Ureter (tissue), 1 donor: ENCODE measurements around the gene TTC34. TPM values are rescaled to one million over a fixed set of nuclear protein-coding genes. Genes with fewer than 3 reads are reported as not detected.

Source experiments
- DNase-seq: peaks from one replicate; pipeline ENCODE4 v3.0.0-alpha.2; 2020; ENCODE audit warnings: low spot score
- total RNA-seq: library from RNA; stranded (reverse); gene quantifications from one replicate; pipeline ENCODE4 v1.2.4, GENCODE V29; 2023
- donor health status: DM: yes; HTN: yes; CAD: no.

Gene TTC34
- total RNA-seq, 1 donor from 2014 or later: 3.0 TPM

DNA sequence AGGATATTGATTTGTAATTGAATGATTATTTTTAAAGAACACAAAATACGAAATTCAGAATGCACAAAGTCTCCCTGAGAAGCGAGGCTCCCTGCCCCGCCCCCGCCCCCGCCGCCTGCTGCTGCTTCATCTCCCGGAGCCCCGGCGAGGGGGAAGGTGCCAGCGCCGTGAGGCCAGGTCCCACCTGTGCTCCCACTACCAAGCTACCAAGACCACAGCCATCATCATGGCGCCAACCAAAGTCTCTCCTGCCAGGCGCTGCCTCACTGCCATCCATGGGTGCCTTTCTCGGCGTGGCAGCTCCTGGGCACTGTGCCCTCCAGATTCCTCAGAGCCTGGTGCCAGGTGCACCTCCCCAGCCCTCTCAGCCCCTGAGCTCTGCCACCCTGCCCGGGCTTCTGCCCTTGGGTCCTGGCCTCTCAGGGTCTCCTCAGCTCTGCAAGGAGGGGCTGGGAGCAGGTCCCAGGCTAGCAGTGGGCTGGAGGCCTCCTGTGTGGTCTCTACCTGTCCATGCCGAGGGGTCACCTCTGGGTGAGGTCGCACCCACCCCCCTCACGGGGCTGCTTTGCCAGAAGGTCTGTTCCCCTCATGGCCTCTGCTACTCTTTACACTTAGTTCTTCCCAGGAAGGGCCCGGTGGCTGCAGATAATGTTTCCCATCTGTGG is 29.4 kb upstream of the TTC34 start:
- DNase-seq: no peak

DNA sequence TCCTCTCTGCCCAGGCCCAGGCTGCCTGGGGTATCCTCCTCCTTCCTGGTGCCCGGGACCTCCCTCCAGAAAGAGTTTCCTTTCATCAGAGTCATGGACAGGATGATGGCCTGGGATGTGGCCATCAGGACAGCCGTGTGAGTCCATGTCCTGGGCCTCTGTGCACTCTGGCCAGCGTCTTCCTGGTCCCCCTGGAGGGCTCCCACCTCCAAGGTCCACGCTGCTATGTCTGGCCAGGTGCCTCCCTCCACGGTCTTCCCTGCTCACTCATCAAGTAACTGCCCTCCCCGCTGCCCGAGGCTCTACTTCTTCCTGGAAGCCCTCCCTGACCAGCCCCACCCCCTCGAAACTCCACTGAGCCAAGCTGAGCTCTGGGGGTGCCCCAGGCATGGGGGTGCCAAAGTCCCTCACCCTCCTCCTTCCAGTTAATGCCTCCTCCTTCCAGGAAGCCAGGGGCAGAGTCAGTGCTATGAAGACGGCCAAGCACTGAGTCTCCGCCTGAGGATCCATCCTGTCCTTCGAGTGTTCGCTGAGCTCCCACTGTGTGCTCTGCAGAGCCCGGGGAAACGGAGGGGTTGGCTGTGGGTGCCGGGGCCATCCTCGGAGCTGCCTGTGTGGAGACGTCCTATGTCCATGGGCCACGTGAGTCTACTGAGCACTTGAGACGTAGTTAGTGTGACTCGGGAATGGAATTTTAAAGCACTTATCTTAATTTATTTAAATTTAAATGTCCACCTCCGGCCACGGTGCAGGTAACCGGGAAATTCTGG is 28.5 kb upstream of the TTC34 start:
- no peak for DNase-seq

DNA sequence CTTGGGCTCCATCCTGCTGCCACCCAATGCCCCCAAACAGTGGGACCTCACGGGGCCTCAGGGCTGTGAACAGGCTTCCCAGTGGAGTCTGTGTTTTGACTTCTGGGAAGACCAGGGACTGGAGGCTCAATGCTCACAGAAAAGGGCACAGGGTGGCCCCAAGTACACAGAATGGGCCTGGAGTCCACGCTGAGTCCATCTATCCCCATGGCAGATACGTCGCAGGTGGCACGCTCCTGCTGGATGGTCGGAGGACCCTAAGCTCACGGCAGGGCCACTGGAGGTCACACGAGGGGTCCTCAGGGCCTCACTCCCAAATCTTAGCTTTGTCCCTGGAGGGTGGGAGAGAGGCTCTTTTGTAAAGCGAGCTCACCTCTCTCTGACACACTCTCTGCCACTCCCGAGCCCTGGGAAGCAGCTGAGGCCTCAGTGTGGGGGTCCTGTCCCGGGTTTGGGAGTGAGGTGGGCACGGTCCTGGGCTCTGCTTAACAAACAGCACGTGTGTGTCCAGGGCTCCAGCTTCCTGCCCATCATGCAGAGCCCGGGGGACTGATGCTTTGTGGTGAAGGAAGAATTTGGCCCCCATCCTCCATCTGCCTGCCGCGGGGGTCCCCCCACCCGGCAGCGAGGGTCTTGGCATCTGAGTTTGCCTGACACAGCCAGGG is 27.2 kb upstream of the TTC34 start:
- no peak for DNase-seq

DNA sequence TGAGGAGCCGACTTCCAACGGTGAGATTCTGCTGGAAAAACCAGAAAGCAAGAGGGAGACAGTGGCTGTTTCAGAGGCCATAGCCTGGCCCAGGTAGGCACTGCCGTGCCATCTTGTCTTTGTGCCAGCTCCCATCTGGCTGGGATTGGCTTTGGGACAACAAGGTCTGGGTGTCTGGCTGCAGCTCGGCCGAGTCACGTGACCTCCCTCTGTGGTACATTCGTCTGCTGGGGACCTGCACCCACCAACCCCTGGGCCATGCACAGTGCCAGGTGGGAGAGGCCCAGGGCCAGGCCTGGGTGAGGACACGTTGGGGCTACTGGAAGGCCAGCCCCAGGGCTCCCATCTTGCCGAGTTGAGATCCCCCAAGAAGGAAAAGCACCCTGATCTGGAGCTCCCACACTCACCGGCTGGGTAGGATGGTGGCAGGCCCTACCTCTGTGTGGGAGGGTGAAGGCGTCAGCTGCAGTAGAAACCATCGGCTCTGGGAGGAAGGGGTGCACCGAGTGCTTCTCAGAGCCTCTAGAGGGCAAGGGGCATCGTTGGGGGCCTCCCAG is 25.3 kb upstream of the TTC34 start:
- no peak for DNase-seq

DNA sequence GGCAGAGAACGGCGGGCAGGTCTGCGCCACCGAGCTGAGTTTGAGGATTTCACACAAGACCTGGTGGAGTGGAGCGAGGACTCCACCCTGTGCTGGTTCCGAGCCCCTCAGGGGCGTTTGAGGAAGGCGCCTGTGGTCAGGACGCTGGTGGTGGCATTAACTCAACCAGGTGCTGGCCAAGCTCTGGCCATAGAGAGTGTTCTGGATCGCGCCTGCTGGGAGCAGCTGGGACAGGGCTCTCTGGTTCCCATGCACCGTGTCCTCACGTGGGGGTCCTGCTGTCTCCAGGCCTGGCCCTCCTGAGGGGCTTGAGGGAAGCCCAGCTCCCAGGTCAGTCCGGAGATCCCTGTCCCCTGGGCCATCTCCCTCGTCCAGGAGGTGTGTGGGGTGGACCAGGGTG is 24.8 kb upstream of the TTC34 start:
- DNase-seq: no peak

DNA sequence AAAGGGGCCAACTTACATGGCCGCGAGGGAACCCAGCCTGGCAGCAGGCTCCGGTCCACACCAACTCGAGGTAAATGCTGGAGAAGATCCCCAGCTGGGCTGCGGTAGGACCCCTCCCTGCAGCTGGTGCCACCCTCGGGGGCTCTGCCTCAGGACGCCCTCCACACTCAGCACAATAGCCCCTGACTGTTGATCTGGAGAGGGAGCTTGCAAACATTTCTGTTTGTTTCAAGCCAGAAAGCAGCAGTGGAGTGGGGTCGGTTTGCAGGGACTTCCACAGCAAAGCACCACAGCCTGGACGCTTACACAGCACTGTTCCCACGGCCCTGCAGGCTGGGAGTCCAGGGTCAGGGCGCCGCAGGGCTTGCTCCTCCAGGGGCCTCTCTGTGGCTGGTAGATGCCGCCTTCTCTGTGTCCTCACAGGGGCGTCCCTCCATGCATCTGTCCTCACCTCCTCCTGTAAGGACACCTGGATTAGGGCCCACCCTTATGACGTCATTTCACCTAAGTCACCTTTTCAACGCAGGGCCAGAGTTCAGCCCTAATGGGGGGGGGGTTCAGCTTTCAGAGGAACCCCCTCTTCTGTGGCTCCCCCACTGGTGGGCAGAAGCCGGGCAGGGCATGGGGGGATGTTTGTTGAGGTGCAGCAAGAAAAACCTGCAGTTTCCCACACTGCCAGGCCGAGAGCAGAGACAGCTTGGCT is 24.1 kb upstream of the TTC34 start:
- DNase-seq: no peak

DNA sequence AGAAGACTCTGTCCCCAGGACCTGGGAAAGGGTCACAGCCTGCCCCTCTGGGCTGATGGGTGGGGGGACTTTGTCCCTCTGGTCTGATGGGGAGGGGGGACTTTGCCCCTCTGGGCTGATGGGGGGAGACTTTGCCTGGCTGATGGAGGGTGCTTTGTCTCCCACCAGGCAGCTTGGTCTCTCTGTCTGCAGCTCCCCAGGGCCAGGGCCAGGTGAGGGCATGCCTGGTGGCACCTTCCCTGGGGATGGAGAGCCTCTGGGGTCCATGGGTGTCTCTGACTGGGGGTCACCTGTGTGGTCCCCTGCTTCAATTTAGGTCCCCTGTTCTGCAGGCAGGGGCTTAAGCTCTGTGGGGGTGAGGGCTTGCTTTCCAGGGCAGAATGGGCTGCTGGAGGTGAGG is 23.5 kb upstream of the TTC34 start:
- DNase-seq: no peak

DNA sequence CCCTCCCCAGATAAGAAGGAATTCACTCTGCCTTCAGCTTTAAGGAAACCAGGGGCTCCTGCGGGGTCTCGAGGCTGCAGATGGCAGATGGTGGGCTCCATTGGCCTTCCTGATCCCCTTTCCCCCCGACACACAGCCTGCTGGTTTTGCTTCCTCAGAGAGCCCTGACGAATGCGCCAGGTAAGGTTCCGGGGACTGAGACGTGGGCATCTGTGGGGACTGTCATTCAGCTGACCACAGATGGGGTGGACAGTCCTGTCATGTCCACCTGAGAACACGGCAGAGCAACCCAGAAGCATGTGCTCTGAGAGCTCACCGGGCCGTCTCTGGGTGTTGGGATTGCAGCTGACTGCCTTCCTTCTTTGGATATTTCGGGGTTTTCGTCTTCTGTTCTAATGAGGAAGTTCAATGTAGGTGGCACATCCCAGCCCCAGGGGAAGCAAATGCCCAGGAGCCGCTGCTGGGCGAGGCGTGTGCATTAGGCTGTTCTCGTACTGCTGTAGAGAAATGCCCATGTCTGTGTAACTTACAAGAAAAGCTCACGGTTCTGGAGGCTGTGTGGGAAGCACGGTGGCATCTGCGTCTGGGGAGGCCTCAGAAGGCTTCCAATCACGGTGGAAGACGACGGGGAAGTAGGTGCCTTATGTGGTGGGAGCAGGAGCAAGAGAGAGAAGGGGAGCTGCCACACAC is 22.6 kb upstream of the TTC34 start:
- DNase-seq: no peak

DNA sequence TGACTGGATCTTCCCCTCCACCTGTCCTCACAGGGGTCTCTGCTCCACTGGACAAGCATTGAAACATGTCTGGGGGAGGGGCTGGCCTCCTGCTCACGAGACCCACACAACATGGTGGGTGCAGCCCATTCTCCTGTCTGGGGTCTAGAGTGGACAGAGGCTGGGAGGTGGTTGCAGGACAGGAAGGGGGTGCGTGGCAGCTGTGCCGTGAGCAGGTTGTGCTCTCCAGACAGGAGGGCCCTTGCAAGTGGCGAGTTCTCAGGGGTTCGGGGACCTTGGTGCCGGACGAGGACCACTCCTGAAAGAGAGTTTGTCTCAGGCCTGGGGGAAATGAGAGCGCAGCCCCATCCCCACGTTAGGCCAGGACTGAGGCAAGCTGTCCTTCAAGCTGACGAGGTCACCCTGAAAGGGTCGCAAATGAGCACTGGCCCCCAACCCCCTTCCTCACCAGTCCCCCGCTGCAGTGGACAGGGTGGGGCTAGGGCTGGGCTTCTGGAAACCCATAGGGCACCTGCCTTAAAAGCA is 21.2 kb upstream of the TTC34 start:
- no peak for DNase-seq

DNA sequence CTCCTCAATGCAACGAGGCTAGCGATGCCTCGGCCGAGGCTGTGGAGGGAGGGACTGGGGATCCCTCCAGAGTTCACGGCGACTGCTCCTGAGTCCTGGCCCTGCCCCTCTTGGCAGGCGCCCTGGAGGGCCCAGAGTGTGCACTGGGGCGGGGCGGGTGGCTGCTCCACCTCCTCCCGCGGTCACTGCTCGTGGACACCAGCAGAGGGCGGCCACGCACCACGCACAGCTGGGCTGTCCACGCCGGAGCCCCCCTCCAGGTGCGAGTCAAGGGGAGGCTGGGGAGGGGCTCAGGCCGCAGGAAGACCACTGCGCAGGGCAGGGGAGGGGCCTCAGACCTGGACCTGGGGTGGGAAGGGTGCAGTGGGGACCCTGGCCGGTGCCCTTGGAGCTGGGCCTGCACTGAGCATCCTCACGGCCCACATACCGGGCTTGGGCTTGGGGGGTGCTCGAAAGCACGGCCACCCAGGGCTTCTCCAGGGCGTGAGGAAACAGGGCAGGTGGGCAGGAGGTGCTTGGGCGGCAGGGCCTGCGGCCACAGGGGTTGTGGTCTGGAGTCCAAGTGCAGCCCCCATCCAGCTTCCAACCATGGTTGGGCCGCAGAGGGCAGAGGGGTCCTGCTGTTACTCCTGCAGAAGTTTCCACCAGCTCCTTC is 20.6 kb upstream of the TTC34 start:
- DNase-seq: no peak

DNA sequence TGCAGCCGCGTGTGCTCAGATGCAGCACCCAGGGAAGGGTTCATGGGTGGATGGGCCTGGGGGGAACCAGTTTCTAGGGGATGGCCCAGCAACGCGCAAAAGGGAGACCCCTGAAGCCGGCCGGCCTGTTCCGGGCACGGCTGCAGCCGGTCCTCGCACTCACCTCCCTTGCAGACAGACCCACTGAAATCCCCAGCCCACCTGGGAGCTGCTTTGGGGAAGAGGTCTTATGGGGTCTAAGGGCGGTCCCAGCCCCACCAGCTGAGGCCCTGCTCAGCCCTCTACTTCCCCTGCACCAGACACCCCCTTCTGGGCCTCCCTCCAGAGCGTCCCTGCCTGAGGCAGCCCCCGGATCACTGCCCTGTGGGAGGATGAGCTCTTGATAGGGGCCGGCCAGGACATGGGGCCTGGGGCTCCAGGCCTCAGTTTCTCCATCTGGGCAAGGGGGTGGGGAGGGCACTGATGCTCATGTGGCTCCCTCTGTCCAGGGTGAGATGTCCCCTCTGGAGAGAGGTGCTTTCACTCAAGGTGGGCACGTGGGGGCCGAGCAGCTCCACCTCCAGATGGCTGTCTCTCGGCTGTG is 20.0 kb upstream of the TTC34 start:
- no peak for DNase-seq

DNA sequence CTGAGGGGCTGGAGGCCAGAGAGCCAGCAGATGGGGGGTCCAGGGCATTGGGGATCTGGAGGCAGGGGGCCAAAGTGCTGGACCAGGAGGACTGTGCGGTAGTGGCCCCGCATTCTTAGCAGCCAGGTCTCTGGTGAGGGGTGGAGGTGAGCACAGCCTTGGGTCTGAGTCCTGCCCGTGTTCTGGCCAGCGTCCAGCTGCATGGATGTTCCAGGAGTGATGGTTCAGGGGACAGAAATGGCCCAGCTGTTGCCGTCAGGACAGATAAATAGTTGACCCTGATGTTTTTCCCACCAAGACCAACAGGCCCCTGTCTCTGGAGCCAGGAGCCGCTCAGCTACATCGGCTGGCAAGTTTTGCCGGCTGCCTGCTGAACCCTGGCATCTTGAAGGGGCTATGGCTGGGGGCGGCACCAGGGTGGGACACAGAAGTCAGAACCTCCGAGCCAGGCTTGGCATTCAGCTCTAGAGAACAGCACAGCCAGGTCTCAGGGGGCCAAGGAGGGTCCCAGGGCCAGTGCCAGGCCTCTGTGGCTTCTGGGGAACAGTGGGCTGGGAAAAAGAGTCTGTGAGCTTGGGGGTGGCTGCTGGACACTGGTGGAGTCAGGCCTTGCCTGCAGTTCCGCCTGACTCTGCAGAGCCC is 19.4 kb upstream of the TTC34 start:
- no peak for DNase-seq

DNA sequence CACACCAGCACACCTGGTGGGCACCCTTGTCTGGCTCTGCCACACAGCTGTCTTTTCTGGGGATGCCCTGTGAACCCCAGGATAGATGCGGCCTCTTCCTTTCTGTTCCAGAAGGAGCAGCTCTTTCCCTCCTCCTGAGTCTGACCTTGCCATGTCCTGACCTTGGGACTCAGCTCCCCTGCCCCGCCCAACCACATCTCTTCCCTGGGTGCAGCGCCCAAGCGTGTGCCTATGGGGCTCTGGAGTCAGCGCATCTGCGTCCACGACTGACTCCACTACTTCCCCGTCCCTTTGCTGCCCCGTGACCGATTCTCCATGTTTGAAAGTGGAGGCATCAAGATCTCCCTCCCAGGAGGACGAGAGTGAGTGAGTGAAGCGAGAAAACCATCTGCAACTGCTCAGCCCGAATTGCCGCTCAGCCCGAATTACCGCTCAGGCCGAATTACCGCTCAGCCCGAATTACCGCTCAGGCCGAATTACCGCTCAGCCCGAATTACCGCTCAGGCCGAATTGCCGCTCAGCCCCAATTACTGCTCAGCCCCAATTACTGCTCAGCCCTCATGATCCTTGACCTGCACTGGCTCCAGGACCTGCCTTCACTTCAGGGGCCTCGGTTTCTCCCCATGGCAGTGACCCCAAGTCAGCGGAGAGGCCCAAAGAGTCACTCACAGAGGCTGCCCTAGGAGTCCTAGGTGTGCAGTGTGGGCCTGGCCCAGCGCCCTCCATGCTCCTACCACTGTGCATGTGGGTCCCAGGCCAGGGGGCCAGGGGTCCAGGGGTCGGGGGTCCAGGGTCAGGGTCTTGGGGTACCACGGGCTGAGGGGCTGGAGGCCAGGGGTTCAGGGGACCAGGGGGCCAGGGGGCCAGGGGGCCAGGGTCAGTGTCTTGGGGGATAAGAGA is 18.6 kb upstream of the TTC34 start:
- DNase-seq: no peak

DNA sequence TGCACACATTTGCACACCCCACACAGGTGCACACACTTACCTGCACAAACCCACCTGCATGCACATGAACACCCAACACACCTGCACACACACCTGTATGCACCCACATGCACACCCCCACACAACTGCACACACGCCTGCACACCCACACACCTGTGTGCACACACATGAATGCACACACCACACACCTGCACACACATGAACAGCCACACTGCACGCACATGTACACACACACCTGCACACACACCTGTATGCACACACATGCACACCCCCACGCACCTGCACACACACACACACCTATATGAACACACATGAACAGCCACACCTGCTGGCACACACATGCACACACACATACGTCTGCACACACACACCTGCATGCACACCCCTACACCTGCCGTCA is 17.9 kb upstream of the TTC34 start:
- no peak for DNase-seq

DNA sequence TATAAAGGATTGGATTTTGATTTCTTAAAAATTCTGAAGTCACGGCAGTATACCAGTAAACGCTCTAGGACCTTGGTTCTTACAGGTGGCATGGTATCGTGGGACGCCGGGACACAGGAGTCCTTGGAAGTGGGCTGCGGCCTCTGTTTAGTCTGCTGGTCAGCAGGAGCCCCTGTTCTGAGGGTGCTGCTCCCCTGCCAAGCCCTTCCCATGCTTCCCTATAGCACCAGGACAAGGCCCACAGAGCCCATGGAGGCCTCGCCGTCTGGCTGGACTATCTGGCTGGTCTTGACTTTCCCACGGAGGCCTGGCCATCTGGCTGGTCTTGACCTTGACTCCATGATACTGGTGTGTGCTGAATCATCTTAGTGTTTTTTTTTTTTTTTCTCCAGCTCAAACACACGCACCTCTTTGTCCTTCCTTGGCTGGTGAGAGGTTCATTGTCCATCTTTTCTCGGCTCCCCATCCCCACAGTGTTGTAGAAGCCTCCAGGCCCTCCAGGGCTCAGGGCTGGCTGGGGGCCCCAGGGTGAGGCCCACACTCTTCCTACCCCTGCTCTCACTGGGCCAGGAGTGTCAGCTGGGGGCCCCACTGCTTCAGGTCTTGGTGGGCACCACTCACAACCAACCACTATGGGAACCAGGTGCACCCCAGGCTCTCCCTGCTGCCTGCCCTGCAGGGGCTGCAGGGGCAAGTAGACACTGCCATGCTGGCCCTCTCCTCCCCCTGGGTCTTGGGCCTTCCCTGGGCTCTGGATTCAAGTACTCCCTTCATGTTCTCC is 16.5 kb upstream of the TTC34 start:
- DNase-seq: no peak

DNA sequence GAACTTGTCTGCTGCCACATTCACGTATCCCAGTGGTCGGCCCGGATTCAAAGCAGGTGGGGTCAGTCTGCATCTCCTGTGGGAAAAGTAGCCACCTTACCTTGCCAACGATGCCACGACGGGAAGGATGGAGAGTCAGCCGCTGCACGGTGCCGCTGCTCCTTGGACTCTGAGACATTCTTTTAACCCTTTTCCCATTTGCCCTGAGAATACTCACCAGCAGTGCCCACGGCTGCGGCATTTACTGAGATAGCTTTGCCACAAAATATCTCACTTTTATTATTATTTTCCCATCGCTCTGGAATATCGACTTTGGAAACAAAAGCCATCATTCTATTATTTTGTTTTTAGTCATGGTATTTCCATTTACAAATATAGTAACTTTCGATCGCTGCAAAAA is 15.3 kb upstream of the TTC34 start:
- no peak for DNase-seq

DNA sequence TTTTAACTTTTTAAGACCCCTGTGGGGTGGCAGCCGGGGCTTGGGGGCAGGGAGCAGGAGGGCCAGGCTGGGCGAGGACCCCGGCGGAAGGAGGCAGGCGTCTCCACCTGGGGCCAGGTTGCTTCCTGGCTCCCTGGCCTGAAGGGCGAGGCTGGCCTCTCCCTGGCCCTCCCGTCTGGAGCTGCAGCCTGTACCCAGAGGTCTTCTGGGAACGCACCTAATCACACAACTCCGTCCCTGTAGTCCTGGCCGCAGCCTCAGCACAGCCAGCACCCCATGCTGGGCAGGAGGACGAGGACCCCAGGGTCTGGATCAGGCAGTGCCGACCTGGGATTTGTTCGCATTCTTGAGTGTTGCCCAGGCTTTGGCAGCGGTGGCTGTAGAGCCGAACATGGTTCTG is 14.1 kb upstream of the TTC34 start:
- no peak for DNase-seq

DNA sequence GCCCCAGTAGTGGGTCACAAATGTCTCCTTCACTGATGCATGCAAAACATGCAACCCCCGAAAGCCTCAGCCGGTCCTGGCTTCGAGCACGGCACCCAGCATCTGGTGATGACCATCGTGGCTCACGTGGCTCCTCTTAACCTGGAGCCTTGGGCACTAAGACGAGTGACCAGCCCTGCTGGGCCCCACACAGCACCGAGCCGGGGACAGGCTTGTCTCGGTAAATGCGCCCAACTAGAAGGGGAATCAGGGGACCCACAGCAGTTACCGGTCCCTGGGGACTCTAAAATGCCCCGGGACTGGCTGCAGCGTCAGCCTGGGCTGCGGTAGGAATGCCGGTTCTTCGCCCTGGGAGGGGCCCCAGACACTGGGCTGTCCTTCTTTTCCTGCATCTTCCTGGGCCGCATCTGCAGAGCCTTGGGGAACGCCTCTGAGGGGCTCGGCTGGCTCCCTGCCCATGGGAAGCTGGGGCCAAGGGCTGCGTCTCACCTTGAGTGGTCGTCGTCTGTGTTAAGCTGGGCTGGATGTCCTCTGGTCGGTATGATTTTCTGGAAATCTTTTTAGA is 13.1 kb upstream of the TTC34 start:
- DNase-seq: no peak
